HG03439 (cell line): ENCODE data around the gene MOAP1.
"Not testable (repeated sequence)": the region's sequence is repeated elsewhere in the genome, so short reads cannot be mapped to it uniquely, and the experiment has no call there.

Experiments
- ATAC-seq: cut with Tn5 transposase; IDR thresholded peaks from one replicate; pipeline ENCODE4 v1.9.1; 2021; ENCODE audit warnings: mild to moderate bottlenecking, moderate library complexity; ENCODE audit not compliant: unreplicated experiment

Gene MOAP1

DNA sequence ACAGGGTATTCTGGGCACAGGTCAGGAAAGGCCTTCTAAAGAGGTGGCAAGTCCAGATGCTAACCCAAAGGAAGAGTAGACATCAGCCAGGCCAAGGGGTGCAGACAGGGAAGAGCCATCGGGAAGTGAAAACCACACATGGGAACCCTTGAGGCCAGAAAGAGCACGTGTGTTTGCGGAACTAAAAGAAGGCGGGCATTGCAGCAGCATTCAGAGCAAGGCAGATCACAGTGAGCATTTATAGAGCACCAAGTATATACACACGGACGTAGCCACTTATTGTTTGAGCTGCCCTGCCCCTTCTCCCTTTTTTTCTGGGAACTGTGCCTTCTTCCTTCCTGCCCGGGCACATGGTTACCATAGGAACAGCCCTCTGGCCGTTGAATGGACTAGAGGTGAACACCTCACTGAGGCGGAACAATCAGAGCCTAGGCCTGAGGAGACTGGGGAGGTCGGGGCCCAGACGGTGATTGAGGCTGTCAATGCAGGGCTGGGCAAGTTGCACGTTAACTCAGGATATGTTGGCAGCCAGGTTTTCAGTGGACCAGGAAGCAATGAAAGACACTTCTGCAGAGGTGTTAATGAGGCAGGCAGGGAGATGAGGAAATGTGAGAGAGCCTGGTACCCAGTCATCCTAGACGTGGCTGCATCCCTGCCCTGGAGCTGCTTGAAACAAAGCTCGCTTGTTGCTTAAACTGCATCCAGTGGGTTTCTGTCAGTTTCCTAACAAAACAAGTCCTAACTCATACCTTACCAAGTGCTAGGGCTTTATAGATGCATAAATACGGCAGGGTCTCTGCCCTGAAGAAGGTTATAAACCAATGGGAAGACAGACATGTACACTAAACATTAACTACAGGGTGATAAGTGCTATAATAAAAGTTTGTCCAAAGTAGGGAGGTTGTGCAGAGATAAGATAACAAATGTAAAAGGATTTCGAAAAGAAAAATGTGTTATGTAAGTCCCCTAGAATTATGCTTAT, 34.2 kb downstream of the MOAP1 start:
- ATAC-seq: no peak

- ATAC-seq: no peak
Measured at GRCh38 chr14:93148979-93149378, 35.7 kb downstream of the MOAP1 start.

DNA sequence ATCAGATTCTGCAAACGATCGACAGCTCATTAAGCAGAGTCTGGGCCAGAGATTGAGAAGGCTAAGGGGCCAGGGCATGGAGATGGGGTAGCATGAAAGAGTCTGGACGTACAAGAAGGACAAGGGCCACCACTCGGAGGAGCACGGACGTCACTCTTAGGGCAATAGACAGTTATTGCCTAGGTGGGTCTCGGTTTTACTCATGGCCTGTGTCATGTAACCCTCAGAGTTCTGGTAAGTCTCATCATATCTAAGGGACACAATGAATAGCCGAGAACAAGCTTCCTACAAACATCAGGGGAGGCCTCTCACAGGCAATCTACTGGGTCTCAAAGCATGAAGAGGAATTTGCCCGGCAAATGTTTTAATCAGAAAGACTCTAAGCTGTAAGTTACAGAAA, 38.6 kb downstream of the MOAP1 start:
- peak; percentile 66 for ATAC-seq

GRCh38 chr14:93142854-93143652, 41.6 kb downstream of the MOAP1 start:
- no peak for ATAC-seq

GRCh38 chr14:93137864-93138263, 46.8 kb downstream of the MOAP1 start:
- no peak for ATAC-seq

GRCh38 chr14:93136508-93136907, 48.2 kb downstream of the MOAP1 start:
- not testable (repeated sequence) for ATAC-seq

DNA sequence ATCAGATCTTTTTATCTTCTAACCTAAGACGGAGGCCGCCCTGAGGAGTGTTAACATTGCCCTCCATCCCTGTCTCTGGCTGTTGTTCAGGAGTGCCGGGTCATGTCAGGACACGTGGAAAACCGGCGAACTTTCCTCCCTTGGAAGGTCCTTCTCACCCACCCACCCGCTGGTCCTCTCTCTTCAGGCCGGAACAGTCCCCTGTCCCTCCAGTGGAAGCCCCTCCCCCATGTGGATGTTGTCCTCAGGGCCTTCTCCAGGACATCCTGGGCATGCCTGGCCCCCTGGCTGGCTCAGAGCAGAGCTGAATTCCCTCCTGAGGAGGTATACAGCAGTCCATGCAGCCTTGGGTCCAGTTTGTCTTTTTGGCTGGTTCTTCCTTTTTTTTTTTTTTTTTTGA, 48.7 kb downstream of the MOAP1 start:
- no peak for ATAC-seq

- no peak for ATAC-seq
Measured at GRCh38 chr14:93135399-93135798, 49.3 kb downstream of the MOAP1 start.

- ATAC-seq: no peak
Measured at GRCh38 chr14:93133464-93133863, 51.2 kb downstream of the MOAP1 start.

GRCh38 chr14:93132472-93133065, 52.1 kb downstream of the MOAP1 start:
- ATAC-seq: no peak
